H1 (cell line): ENCODE measurements around the gene KCNJ4. TPM values are rescaled to one million over a fixed set of nuclear protein-coding genes. Genes with fewer than 3 reads are reported as not detected.

Experiments
- JUND ChIP-seq: IDR thresholded peaks from 2 replicates; pipeline ENCODE4 v1.6.1; 2011; ENCODE audit warnings: mild to moderate bottlenecking, improper control_type of control experiment, low read length
- RNF2 ChIP-seq: fragments of 200-900, 300-1000 bp; sonication (generic); IDR thresholded peaks from 2 replicates; pipeline ENCODE4 v1.7.1; 2016; ENCODE audit warnings: borderline replicate concordance, low read depth, mild to moderate bottlenecking, antibody characterized with exemption, low read length; ENCODE audit not compliant: poor library complexity, severe bottlenecking; ENCODE audit errors: missing control alignments
- polyA plus RNA-seq, 7 experiments: library from polyadenylated mRNA; depleted of rRNA in 3 of 7; stranded (reverse) in 5 of 7; unstranded in 2 of 7; fragments of >200 nt in 5 of 7; fragments of 200-250 nt in 2 of 7; gene quantifications; 1 replicate in 5 of 7; 2 replicates in 1 of 7; 4 replicates in 1 of 7; pipeline versions ENCODE4 v1.2.1 to v1.2.3, GENCODE V29; 2011 to 2013; ENCODE audit warnings: missing spikeins in 2 of 7, mixed read lengths in 2 of 7
- total RNA-seq: library from RNA; stranded (reverse); fragmentation: NEBNext Ultra II Directional; extraction: Animal tissue kit (Norgen Biotek cat#: 25700); gene quantifications from 2 replicates; pipeline ENCODE4 v1.2.1, GENCODE V29; 2021

The KCNJ4 gene
- total and polyA plus RNA-seq, 2 of the 8 experiments (the other 6 are each of a cell fraction or from before 2014, with no cell fraction given): 1.4 to 2.2 TPM

DNA sequence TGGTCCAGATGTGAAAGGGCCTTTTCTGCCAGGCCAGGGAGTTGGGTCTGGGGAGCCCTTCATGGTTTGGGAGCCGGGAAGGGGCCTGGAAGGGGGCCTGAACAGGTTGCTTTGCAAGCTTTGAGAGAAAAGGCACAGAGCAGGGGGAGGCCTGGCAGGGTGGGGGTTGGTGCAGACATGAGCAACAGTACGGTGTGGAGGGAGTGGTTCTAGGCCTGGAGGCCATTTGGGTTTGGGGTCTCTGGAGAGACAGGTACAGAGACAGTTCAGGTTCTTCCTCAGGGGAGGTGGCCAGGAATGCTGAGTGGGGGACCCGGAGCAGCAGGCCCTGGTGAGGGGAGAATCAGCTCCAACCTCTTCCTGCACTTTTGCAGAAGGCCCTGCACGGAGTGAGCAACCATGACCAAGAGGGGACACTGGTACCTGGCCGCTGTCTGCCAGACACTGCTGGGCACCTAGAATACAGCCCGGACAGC lies 14.3 kb upstream of the KCNJ4 start (continued):
- TF ChIP-seq JUND (no peak), RNF2 (no peak)
